Measurements from ENCODE around the gene TSHZ1.
"Not testable (repeated sequence)": the region's sequence is repeated elsewhere in the genome, so short reads cannot be mapped to it uniquely, and the experiment has no call there.

Gene TSHZ1

GRCh38 chr18:75179819-75180600 lies 30.6 kb upstream of the TSHZ1 start:
- H3K4me1 ChIP-seq (ENCODE audit: control insufficient read depth, insufficient read depth, low read length, poor library complexity, severe bottlenecking), result no peaks in the 10 kb centered on the region
- H3K27me3 ChIP-seq (replicated peaks; ENCODE audit: control insufficient read depth, insufficient read depth, low read length, poor library complexity, severe bottlenecking), result no peaks in the 10 kb centered on the region
- DNase-seq, result no peak
- H3K9me3 ChIP-seq (ENCODE audit: control insufficient read depth, low read length), result no peaks in the 10 kb centered on the region
- H3K4me3 ChIP-seq (ENCODE audit: insufficient read depth, low read depth, low read length, poor library complexity, severe bottlenecking), result no peak overlapping the region
- no peak overlapping the region for H3K27ac ChIP-seq (ENCODE audit: insufficient read depth, low read length, poor library complexity, severe bottlenecking)
- H3K36me3 ChIP-seq (ENCODE audit: control insufficient read depth, insufficient read depth, low read length), result no peaks in the 10 kb centered on the region

DNA sequence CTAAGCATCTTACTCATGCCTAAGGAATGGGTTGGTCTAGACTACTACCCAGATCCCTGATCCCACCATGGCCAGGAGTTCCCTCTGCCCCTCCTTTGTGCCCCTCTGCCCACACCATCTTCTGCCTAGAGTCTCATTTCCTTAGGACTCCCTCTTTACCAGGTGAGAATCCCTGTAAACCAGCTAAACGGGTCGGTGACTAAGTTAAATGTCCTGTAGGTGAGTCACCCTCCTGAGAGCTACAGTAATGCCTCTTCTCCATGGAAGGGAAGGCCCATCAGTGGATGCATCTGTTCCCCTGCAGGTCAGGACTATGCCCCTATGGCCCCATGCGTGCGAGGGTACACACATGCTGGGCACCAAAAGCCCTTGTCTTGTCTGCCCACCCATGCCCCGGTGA lies 27.1 kb upstream of the TSHZ1 start:
- Histone ChIP-seq H3K4me1 (ENCODE audit: control insufficient read depth, insufficient read depth, low read length, poor library complexity, severe bottlenecking) (no peaks in the 10 kb centered on the region), H3K27ac (ENCODE audit: insufficient read depth, low read length, poor library complexity, severe bottlenecking) (no peak overlapping the region), H3K27me3 (replicated peaks; ENCODE audit: control insufficient read depth, insufficient read depth, low read length, poor library complexity, severe bottlenecking) (no peaks in the 10 kb centered on the region), H3K4me3 (ENCODE audit: insufficient read depth, low read depth, low read length, poor library complexity, severe bottlenecking) (no peak overlapping the region), H3K9me3 (ENCODE audit: control insufficient read depth, low read length) (no peaks in the 10 kb centered on the region), H3K36me3 (ENCODE audit: control insufficient read depth, insufficient read depth, low read length) (no peaks in the 10 kb centered on the region)
- DNase-seq, result no peak

DNA sequence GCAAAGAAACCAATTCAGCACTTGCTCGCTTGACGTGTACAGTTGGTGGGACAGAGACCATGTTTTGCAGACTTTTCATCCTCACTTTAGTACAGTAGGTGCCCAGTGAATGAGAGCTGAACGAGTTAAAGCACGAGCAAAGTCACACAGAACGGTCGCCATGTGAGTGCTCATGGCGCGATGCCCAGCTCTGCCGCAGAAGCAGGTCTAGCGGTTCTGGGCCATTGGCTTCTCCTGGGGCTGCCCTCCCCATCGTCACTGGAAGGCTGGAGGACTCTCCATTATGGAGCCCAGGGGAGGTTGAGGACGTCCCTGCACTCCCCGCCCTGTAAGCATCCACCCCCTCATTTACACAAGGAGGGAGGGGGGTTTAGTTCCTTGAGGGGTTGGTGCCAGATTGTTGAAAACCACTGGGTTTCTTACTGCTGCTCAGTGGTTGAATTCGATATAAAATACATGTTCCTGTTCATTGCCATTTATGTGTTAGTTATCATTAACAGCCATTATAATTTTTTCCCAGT lies 26.6 kb upstream of the TSHZ1 start:
- no peak overlapping the region for H3K4me3 ChIP-seq (ENCODE audit: insufficient read depth, low read depth, low read length, poor library complexity, severe bottlenecking)
- no peaks in the 10 kb centered on the region for H3K9me3 ChIP-seq (ENCODE audit: control insufficient read depth, low read length)
- H3K27me3 ChIP-seq (replicated peaks; ENCODE audit: control insufficient read depth, insufficient read depth, low read length, poor library complexity, severe bottlenecking), result no peaks in the 10 kb centered on the region
- no peaks in the 10 kb centered on the region for H3K4me1 ChIP-seq (ENCODE audit: control insufficient read depth, insufficient read depth, low read length, poor library complexity, severe bottlenecking)
- DNase-seq, result no peak
- no peak overlapping the region for H3K27ac ChIP-seq (ENCODE audit: insufficient read depth, low read length, poor library complexity, severe bottlenecking)
- H3K36me3 ChIP-seq (ENCODE audit: control insufficient read depth, insufficient read depth, low read length), result no peaks in the 10 kb centered on the region

GRCh38 chr18:75185460-75185859 lies 25.1 kb upstream of the TSHZ1 start:
- Histone ChIP-seq H3K36me3 (ENCODE audit: control insufficient read depth, insufficient read depth, low read length) (no peaks in the 10 kb centered on the region), H3K27me3 (replicated peaks; ENCODE audit: control insufficient read depth, insufficient read depth, low read length, poor library complexity, severe bottlenecking) (no peaks in the 10 kb centered on the region), H3K4me3 (ENCODE audit: insufficient read depth, low read depth, low read length, poor library complexity, severe bottlenecking) (no peak overlapping the region), H3K9me3 (ENCODE audit: control insufficient read depth, low read length) (no peaks in the 10 kb centered on the region), H3K27ac (ENCODE audit: insufficient read depth, low read length, poor library complexity, severe bottlenecking) (no peak overlapping the region), H3K4me1 (ENCODE audit: control insufficient read depth, insufficient read depth, low read length, poor library complexity, severe bottlenecking) (no peaks in the 10 kb centered on the region)
- DNase-seq, result no peak

GRCh38 chr18:75187702-75188101 lies 22.9 kb upstream of the TSHZ1 start:
- DNase-seq; H3K9me3 ChIP-seq (ENCODE audit: control insufficient read depth, low read length); H3K36me3 ChIP-seq (ENCODE audit: control insufficient read depth, insufficient read depth, low read length); H3K27ac ChIP-seq (ENCODE audit: insufficient read depth, low read length, poor library complexity, severe bottlenecking); H3K4me3 ChIP-seq (ENCODE audit: insufficient read depth, low read depth, low read length, poor library complexity, severe bottlenecking); H3K27me3 ChIP-seq (replicated peaks; ENCODE audit: control insufficient read depth, insufficient read depth, low read length, poor library complexity, severe bottlenecking); H3K4me1 ChIP-seq (ENCODE audit: control insufficient read depth, insufficient read depth, low read length, poor library complexity, severe bottlenecking): not testable (repeated sequence)

DNA sequence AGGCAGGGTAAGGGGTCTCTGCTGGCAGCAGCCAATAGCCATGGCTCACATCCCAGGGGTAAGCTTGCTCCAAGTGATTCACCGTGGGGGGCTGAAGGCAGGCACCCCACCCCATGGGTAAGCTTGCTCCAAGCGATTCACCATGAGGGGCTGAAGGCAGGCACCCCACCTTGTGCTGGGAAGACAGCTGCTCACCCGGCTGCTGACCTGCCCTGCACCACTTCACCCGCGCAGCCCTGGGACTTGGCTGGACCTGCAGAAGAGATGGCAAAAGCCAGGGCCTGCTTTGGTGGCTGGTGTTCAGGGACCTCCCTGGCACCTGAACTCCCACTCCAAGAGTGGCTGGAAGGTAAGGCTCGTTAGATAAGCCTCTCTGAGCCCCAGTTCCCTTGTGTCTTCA lies 20.9 kb upstream of the TSHZ1 start:
- H3K4me1 ChIP-seq (ENCODE audit: control insufficient read depth, insufficient read depth, low read length, poor library complexity, severe bottlenecking), result no peaks in the 10 kb centered on the region
- DNase-seq, result no peak

DNA sequence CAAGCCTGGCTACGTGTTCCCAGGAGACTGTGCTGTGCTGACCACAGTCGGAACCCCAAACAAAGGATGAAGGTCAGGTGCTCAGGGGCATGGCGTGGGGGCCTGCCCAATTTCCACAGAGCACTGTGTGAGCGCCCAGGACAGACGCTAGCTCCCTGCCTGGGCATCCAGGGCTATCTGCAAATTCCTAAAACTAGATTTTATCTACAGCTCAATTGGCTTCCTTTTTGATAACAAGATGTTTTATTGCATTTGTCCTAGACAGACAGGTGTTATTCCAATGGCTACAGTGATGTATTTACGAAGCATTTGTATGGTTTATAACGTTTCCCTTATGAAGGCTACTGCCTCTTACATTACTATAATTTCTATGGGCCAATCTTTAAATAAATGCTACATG lies 17.7 kb upstream of the TSHZ1 start:
- DNase-seq, result no peak
- Histone ChIP-seq H3K9me3 (ENCODE audit: control insufficient read depth, low read length) (no peaks in the 10 kb centered on the region), H3K36me3 (ENCODE audit: control insufficient read depth, insufficient read depth, low read length) (no peaks in the 10 kb centered on the region), H3K27me3 (replicated peaks; ENCODE audit: control insufficient read depth, insufficient read depth, low read length, poor library complexity, severe bottlenecking) (no peaks in the 10 kb centered on the region), H3K27ac (ENCODE audit: insufficient read depth, low read length, poor library complexity, severe bottlenecking) (no peak overlapping the region), H3K4me3 (ENCODE audit: insufficient read depth, low read depth, low read length, poor library complexity, severe bottlenecking) (no peak overlapping the region), H3K4me1 (ENCODE audit: control insufficient read depth, insufficient read depth, low read length, poor library complexity, severe bottlenecking) (no peaks in the 10 kb centered on the region)

More for the DNA sequence above, 20.9 kb upstream of the TSHZ1 start:
- no peaks in the 10 kb centered on the region for H3K36me3 ChIP-seq (ENCODE audit: control insufficient read depth, insufficient read depth, low read length)
- no peaks in the 10 kb centered on the region for H3K27me3 ChIP-seq (replicated peaks; ENCODE audit: control insufficient read depth, insufficient read depth, low read length, poor library complexity, severe bottlenecking)
- H3K4me3 ChIP-seq (ENCODE audit: insufficient read depth, low read depth, low read length, poor library complexity, severe bottlenecking), result no peak overlapping the region
- no peak overlapping the region for H3K27ac ChIP-seq (ENCODE audit: insufficient read depth, low read length, poor library complexity, severe bottlenecking)
- no peaks in the 10 kb centered on the region for H3K9me3 ChIP-seq (ENCODE audit: control insufficient read depth, low read length)

DNA sequence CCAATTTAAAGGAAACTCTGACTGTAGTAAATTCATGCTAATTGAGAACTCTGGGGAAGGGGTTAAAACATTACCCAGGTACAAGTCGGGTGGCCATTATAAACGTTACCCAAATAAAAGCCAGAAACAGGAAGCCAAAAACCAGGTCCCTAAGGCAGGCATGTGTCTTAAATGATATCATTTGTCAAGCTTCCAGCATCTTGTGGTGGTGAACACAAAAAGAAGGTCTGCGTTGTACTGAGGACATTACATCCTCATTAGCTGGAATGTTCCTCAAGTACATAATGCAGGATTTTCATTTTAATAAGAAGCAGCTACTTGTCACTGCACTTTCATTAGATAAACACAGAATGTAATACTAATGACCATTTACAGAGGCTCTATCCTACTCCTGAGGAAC lies 12.6 kb upstream of the TSHZ1 start:
- Histone ChIP-seq H3K9me3 (ENCODE audit: control insufficient read depth, low read length) (no peaks in the 10 kb centered on the region), H3K27ac (ENCODE audit: insufficient read depth, low read length, poor library complexity, severe bottlenecking) (no peak overlapping the region), H3K27me3 (replicated peaks; ENCODE audit: control insufficient read depth, insufficient read depth, low read length, poor library complexity, severe bottlenecking) (no peaks in the 10 kb centered on the region), H3K36me3 (ENCODE audit: control insufficient read depth, insufficient read depth, low read length) (peaks cover 6% of the 10 kb centered on the region), H3K4me3 (ENCODE audit: insufficient read depth, low read depth, low read length, poor library complexity, severe bottlenecking) (no peak overlapping the region), H3K4me1 (ENCODE audit: control insufficient read depth, insufficient read depth, low read length, poor library complexity, severe bottlenecking) (no peaks in the 10 kb centered on the region)
- DNase-seq, result no peak

DNA sequence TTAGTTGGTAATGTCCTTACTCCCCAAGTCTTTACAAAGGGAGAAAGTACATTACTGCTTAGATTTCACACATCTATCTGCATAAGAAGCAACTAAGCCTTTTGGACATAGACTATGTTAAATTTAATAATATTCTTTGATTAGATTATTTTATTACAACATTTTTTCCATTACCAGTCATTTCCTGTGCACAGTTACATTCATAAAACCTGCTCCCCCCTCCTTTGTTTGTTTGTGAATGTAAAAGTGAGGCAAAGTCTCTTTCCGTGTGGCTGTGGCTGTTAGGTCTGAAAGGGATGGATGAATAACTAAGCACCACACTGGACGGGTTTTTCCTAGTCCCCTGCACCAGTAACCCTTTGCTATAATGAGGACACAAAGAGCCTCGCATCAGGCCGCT lies 11.3 kb upstream of the TSHZ1 start:
- Histone ChIP-seq H3K36me3 (ENCODE audit: control insufficient read depth, insufficient read depth, low read length) (peaks cover 6% of the 10 kb centered on the region), H3K4me3 (ENCODE audit: insufficient read depth, low read depth, low read length, poor library complexity, severe bottlenecking) (no peak overlapping the region), H3K4me1 (ENCODE audit: control insufficient read depth, insufficient read depth, low read length, poor library complexity, severe bottlenecking) (peaks cover 4% of the 10 kb centered on the region), H3K9me3 (ENCODE audit: control insufficient read depth, low read length) (no peaks in the 10 kb centered on the region), H3K27me3 (replicated peaks; ENCODE audit: control insufficient read depth, insufficient read depth, low read length, poor library complexity, severe bottlenecking) (no peaks in the 10 kb centered on the region), H3K27ac (ENCODE audit: insufficient read depth, low read length, poor library complexity, severe bottlenecking) (no peak overlapping the region)
- no peak for DNase-seq

DNA sequence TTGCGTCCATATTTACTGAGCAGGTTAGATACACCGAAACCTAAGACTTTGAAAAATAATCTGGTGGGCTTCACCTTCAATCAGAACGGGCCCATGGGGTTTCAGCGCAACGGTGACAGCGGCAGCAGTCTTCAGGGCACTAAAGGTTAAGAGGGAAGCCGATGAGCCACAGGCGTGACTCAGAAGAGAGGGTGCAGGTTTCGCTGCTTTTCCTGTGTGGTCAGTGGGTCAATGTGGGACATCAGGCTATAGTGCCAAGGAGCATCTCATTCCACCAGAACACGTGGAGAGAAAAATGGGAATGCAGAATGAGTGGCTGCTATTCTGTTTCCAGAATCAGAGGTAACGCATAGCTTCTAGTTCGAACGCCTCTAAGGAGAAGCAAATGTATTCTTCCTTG lies 10.5 kb upstream of the TSHZ1 start:
- no peak overlapping the region for H3K27ac ChIP-seq (ENCODE audit: insufficient read depth, low read length, poor library complexity, severe bottlenecking)
- peaks cover 6% of the 10 kb centered on the region for H3K36me3 ChIP-seq (ENCODE audit: control insufficient read depth, insufficient read depth, low read length)
- H3K27me3 ChIP-seq (replicated peaks; ENCODE audit: control insufficient read depth, insufficient read depth, low read length, poor library complexity, severe bottlenecking), result no peaks in the 10 kb centered on the region
- no peak for DNase-seq
- H3K4me1 ChIP-seq (ENCODE audit: control insufficient read depth, insufficient read depth, low read length, poor library complexity, severe bottlenecking), result peaks cover 8% of the 10 kb centered on the region
- no peaks in the 10 kb centered on the region for H3K9me3 ChIP-seq (ENCODE audit: control insufficient read depth, low read length)
- no peak overlapping the region for H3K4me3 ChIP-seq (ENCODE audit: insufficient read depth, low read depth, low read length, poor library complexity, severe bottlenecking)

Data from effector memory CD4-positive, alpha-beta T cell (primary cell).